ENCODE data around the gene ARHGAP18. TPM values are rescaled to one million over a fixed set of nuclear protein-coding genes. Genes with fewer than 3 reads are reported as not detected.

The ARHGAP18 gene
- total and polyA plus RNA-seq, 2 of the 13 experiments (the other 11 are each of a cell fraction or from before 2014, with no cell fraction given), result 58.2 to 115 TPM

DNA sequence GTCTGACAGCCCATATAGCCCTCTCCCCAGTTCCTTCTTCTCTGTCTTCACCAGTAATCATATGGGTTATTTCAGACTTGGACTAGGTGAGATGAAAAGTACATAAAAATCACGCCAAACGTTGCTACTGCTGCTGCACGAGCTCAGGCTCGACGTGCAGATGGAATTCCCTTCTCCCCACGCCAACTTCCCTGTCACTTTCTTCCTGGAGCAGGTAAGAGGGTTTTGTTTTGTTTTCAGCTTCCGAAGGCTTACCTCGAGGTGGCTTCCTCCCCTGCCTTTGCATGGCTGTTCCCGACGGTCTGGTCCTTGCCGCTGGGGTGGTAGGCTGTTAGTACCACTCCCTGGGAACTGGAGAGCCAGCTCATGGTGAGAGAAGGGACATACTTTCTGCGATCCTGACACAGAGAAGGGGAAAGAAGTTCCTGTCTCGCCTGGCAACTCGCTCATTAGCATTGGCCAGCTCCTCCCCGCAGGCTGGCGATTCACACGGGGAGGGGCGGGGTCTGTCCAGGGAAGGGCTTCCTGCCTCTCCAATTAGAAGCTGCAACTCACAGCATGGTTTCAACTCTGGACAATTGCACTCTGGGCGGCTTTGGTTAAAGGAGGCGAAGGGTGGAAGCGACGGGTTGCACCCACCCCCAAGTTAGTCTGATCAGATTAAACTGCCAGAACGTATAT lies at the start of gene ARHGAP18 (continued):
- TF ChIP-seq KDM5B (CRISPR knock-in tag; IDR thresholded peaks at IDR 0.05; ENCODE audit: borderline replicate concordance), result peak; percentile 79
- TF ChIP-seq NCOA2 (CRISPR knock-in tag; IDR thresholded peaks at IDR 0.05), result no peak
- peak; percentile 53; the same call in 1 of the 2 replicates for TF ChIP-seq ZNF362 (CRISPR knock-in tag; IDR thresholded peaks at IDR 0.05; ENCODE audit: borderline replicate concordance)
- 0 out of 2 replicates have a peak, but pooled peaks have one; percentile 24 for TF ChIP-seq TBX3 (IDR thresholded peaks at IDR 0.05; ENCODE audit: borderline replicate concordance)
- peak; percentile 75 for TF ChIP-seq GATAD1 (CRISPR knock-in tag; IDR thresholded peaks at IDR 0.05)
- TF ChIP-seq ZNF431 (CRISPR knock-in tag; IDR thresholded peaks at IDR 0.05; ENCODE audit: borderline replicate concordance, low read depth), result peak; percentile 92; the same call in 1 of the 2 replicates
- TF ChIP-seq BRD4 (CRISPR knock-in tag; IDR thresholded peaks at IDR 0.05), result peak; percentile 79
- peak; percentile 91 for TF ChIP-seq IRF2 (CRISPR knock-in tag; IDR thresholded peaks at IDR 0.05)
- TF ChIP-seq ZBTB38 (CRISPR knock-in tag; IDR thresholded peaks at IDR 0.05), result peak; percentile 93
- TF ChIP-seq, protein P1, sequence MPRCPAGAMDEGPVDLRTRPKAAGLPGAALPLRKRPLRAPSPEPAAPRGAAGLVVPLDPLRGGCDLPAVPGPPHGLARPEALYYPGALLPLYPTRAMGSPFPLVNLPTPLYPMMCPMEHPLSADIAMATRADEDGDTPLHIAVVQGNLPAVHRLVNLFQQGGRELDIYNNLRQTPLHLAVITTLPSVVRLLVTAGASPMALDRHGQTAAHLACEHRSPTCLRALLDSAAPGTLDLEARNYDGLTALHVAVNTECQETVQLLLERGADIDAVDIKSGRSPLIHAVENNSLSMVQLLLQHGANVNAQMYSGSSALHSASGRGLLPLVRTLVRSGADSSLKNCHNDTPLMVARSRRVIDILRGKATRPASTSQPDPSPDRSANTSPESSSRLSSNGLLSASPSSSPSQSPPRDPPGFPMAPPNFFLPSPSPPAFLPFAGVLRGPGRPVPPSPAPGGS (CRISPR knock-in tag; IDR thresholded peaks at IDR 0.05), result peak; percentile 59
- TF ChIP-seq HNRNPH1 (optimal IDR thresholded peaks at IDR 0.05; ENCODE audit: low read depth, low read length), result no peak
- TF ChIP-seq LRRFIP1 (CRISPR knock-in tag; conservative IDR thresholded peaks at IDR 0.05), result peak; percentile 85; the same call in 1 of the 2 replicates
- TF ChIP-seq CBX2 (IDR thresholded peaks at IDR 0.05; ENCODE audit: low read depth, low read length), result no peak
- TF ChIP-seq CBX2 (CRISPR knock-in tag; IDR thresholded peaks at IDR 0.05; ENCODE audit: low read depth), result no peak; the same call in 1 of the 2 replicates
- TF ChIP-seq BORCS8-MEF2B (CRISPR knock-in tag; IDR thresholded peaks at IDR 0.05), result peak; percentile 49; the same call in 1 of the 2 replicates
- TF ChIP-seq TEAD3 (CRISPR knock-in tag; optimal IDR thresholded peaks at IDR 0.05; ENCODE audit: borderline replicate concordance), result peak; percentile 78
- TF ChIP-seq CREB1 (IDR thresholded peaks at IDR 0.05), result no peak
- TF ChIP-seq CREB1 (CRISPR knock-in tag; IDR thresholded peaks at IDR 0.05), result no peak
- TF ChIP-seq GZF1 (CRISPR knock-in tag; IDR thresholded peaks at IDR 0.05), result peak; percentile 54; the same call in 1 of the 2 replicates
- no peak for TF ChIP-seq SUZ12 (IDR thresholded peaks at IDR 0.05; ENCODE audit: low read depth, low read length)
- TF ChIP-seq ZNF775 (CRISPR knock-in tag; IDR thresholded peaks at IDR 0.05; ENCODE audit: borderline replicate concordance), result 0 out of 2 replicates have a peak, but pooled peaks have one; percentile 34
- TF ChIP-seq ZNF782 (CRISPR knock-in tag; IDR thresholded peaks at IDR 0.05; ENCODE audit: borderline replicate concordance), result peak; percentile 83; the same call in 1 of the 2 replicates
- no peak for TF ChIP-seq HNRNPUL1 (IDR thresholded peaks at IDR 0.05; ENCODE audit: low read depth, low read length)
- TF ChIP-seq SRY (CRISPR knock-in tag; IDR thresholded peaks at IDR 0.05), result peak; percentile 93
- peak; percentile 74; the same call in 1 of the 2 replicates for TF ChIP-seq MXD4 (CRISPR knock-in tag; IDR thresholded peaks at IDR 0.05)
- no peak for TF ChIP-seq STAT5B (CRISPR knock-in tag; IDR thresholded peaks at IDR 0.05)
- TF ChIP-seq AGO2 (optimal IDR thresholded peaks at IDR 0.05; ENCODE audit: low read depth, low read length), result peak; percentile 45
